Measurements from ENCODE around the gene ARFGAP1. TPM values are rescaled to one million over a fixed set of nuclear protein-coding genes. Genes with fewer than 3 reads are reported as not detected.

Gene ARFGAP1
- total and polyA plus RNA-seq, 10 of the 15 experiments (the other 5 are each of a cell fraction or from before 2014, with no cell fraction given) = 0.45 to 79.9 (median 30.8) TPM

GRCh38 chr20:63289311-63290135 lies 16.9 kb downstream of the ARFGAP1 start:
- ATAC-seq (no peak), DNase-seq (ENCODE audit: low read depth, low spot score) (no peak), FAIRE-seq (no peak)
- POLR2A ChIA-PET = interaction anchor here (0.9 kb wide), 1 partner anchor 22 kb away, joined by 3 read pairs; no protein-coding TSS in a partner anchor
- H2AFZ ChIP-seq (ENCODE audit: control insufficient read depth, low read depth, low read length) = no peak overlapping the region
- H3K27ac ChIP-seq (ENCODE audit: control insufficient read depth, insufficient read depth) = no peak overlapping the region
- TF ChIP-seq POLR2A (IDR thresholded peaks at IDR 0.05; ENCODE audit: low read depth, low read length) (peak; percentile 60; the same call in 1 of the 2 replicates), RELB (IDR thresholded peaks at IDR 0.05; ENCODE audit: low read depth) (no peak)
- in situ Hi-C loops (cut with MboI) = no loop called here
- H3K27me3 ChIP-seq (replicated peaks in 1 of 2; ENCODE audit: control insufficient read depth in 2 of 2, insufficient read depth in 2 of 2, low read length in 1 of 2) = no peaks in the 10 kb centered on the region; a peak in 1 of 4 replicates
- intact Hi-C loops (cut with micrococcal nuclease; ENCODE audit: unreplicated experiment) = no loop called here
- no peak overlapping the region for H3K9ac ChIP-seq (ENCODE audit: control insufficient read depth, insufficient read depth, low read length)
- H3K79me2 ChIP-seq (ENCODE audit: control insufficient read depth, insufficient read depth, low read length) = no peaks in the 10 kb centered on the region
- H3K9me3 ChIP-seq (replicated peaks; ENCODE audit: control insufficient read depth, insufficient read depth, low read length) = no peaks in the 10 kb centered on the region
- BruUV-seq (replicated peaks) = no TSS peak
- H3K36me3 ChIP-seq (ENCODE audit: control insufficient read depth in 2 of 2, insufficient read depth in 2 of 2, low read length in 1 of 2) = peaks cover 2 to 7% of the 10 kb centered on the region in 2 experiments
- RAD21 ChIA-PET (ENCODE audit: unreplicated experiment) = no interaction called here
- no peak overlapping the region for H3K4me2 ChIP-seq (ENCODE audit: control insufficient read depth, insufficient read depth)
- no peaks in the 10 kb centered on the region for H3K4me1 ChIP-seq (ENCODE audit: control insufficient read depth, insufficient read depth, low read length)
- H4K20me1 ChIP-seq (ENCODE audit: control insufficient read depth, insufficient read depth) = no peaks in the 10 kb centered on the region
- SMC1A ChIA-PET (ENCODE audit: uncharacterized antibody, unreplicated experiment) = no interaction called here
- H3K4me3 ChIP-seq = no peak overlapping the region
- CTCF ChIA-PET = no interaction called here
- WGBS (ENCODE audit: insufficient coverage, insufficient replicate concordance, low lambda C conversion rate, missing lambda C conversion rate) = 81% methylated on average over 25 of the region's 25 CpGs

GRCh38 chr20:63290136-63290676 lies 17.6 kb downstream of the ARFGAP1 start:
- Histone ChIP-seq H3K4me2 (ENCODE audit: control insufficient read depth, insufficient read depth) (no peak overlapping the region), H3K27me3 (replicated peaks in 1 of 2; ENCODE audit: control insufficient read depth in 2 of 2, insufficient read depth in 2 of 2, low read length in 1 of 2) (no peaks in the 10 kb centered on the region; a peak in 1 of 4 replicates), H3K4me3 (no peak overlapping the region), H3K9me3 (replicated peaks; ENCODE audit: control insufficient read depth, insufficient read depth, low read length) (no peaks in the 10 kb centered on the region), H4K20me1 (ENCODE audit: control insufficient read depth, insufficient read depth) (no peaks in the 10 kb centered on the region), H3K9ac (ENCODE audit: control insufficient read depth, insufficient read depth, low read length) (no peak overlapping the region), H2AFZ (ENCODE audit: control insufficient read depth, low read depth, low read length) (no peak overlapping the region), H3K4me1 (ENCODE audit: control insufficient read depth, insufficient read depth, low read length) (no peaks in the 10 kb centered on the region), H3K36me3 (ENCODE audit: control insufficient read depth in 2 of 2, insufficient read depth in 2 of 2, low read length in 1 of 2) (peaks cover 2 to 6% of the 10 kb centered on the region in 2 experiments), H3K27ac (ENCODE audit: control insufficient read depth, insufficient read depth) (no peak overlapping the region), H3K79me2 (ENCODE audit: control insufficient read depth, insufficient read depth, low read length) (no peaks in the 10 kb centered on the region)
- in situ Hi-C loops (cut with MboI) (no loop called here), intact Hi-C loops (cut with micrococcal nuclease; ENCODE audit: unreplicated experiment) (no loop called here)
- WGBS (ENCODE audit: insufficient coverage, insufficient replicate concordance, low lambda C conversion rate, missing lambda C conversion rate) = 72% methylated on average over 17 of the region's 17 CpGs
- FAIRE-seq (no peak), DNase-seq (ENCODE audit: low read depth, low spot score) (no peak), ATAC-seq (no peak)
- SMC1A ChIA-PET (ENCODE audit: uncharacterized antibody, unreplicated experiment) = no interaction called here
- CTCF ChIA-PET = interaction anchor here (1.8 to 3.1 kb wide), 2 partner anchors 10 to 67 kb away, joined by 5 to 19 read pairs; no protein-coding TSS in a partner anchor
- POLR2A ChIA-PET = no interaction called here
- no TSS peak for BruUV-seq (replicated peaks)
- RAD21 ChIA-PET (ENCODE audit: unreplicated experiment) = no interaction called here
- TF ChIP-seq BCLAF1 (IDR thresholded peaks at IDR 0.05) (no peak), ZBTB40 (IDR thresholded peaks at IDR 0.05; ENCODE audit: borderline replicate concordance) (no peak), IKZF2 (IDR thresholded peaks at IDR 0.05) (no peak), NR2C1 (IDR thresholded peaks at IDR 0.05) (no peak)

Data from GM12878 (cell line).